GM20000 (cell line): ENCODE results near the gene MAP6.
A peak's percentile ranks its signal among the peaks of the same experiment; 100 is the strongest.
"Not testable (repeated sequence)": the region's sequence is repeated elsewhere in the genome, so short reads cannot be mapped to it uniquely, and the experiment has no call there.

ENCODE experiments used
- DNase-seq: peaks from one replicate; pipeline ENCODE4 v3.0.0; 2012; ENCODE audit warnings: low spot score
- CTCF ChIP-seq: IDR thresholded peaks from 2 replicates; pipeline ENCODE4 v1.5.1; 2012; ENCODE audit warnings: mild to moderate bottlenecking, control low read depth; ENCODE audit errors: extremely low read depth, missing control alignments

Gene MAP6

GRCh38 chr11:75589933-75590332 lies 78.9 kb downstream of the MAP6 start:
- TF ChIP-seq CTCF: no peak
- no peak for DNase-seq

DNA sequence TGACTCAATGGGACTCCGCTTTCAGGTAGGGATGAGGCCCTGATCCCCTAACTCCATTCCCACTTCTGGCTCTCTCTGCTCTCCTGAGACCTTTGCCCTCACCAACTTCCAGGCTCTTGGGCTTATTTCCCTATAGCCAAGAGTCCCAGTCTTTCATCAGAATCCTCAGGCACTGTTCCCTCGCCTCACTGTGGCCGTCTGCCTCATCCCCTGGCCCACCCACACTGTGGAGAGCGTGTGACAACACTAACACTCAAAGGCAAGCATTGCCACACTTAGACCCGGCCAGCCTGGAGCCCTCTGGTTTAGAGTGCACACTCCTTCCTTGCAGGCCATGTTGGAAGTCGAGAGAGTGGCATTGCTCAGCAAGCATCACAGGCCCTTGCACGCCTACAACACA lies 79.8 kb downstream of the MAP6 start:
- TF ChIP-seq CTCF: no peak
- no peak for DNase-seq

DNA sequence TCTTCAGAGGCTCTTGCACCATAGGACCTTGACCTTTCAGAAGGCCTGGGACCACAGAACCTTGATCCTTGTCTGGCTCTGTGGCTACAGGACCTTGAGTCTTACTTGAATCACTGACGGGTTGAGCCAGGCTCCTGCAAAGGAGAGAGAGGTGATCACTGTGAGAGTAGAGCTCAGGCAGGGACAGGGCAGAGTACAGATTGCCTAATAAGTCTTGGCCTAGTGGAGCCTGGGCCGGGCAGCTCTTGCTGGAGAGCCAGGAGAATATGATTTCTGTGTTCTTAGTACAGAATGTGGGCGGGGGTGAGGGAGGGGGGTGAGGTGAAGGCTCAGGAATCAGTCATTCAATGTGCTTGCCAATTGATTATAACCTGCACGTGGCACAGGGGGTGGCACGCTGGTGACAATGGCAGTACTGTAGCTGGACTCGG lies 80.8 kb downstream of the MAP6 start:
- no peak for TF ChIP-seq CTCF
- DNase-seq: no peak

DNA sequence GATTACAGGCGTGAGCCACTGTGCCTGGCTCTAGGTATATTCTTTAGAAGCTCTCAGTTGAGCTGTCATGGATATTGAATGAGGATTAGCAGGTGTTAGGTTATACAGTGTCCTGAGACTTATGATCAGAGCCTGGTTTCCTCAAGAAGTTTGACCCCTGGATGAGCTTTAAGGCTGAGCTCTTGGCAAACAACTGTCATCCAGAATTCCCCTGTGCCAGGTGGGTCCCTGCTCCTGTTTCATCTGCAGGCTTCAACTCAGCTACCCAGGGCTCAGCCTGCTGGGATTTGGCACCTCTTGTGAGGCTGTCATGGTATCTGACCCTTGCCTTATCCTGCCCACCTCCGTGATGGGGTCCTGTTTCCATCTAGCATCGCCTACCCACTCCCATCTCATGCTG lies 82.4 kb downstream of the MAP6 start:
- DNase-seq: no peak
- no peak for TF ChIP-seq CTCF

GRCh38 chr11:75585293-75585670 lies 83.6 kb downstream of the MAP6 start:
- no peak for DNase-seq
- TF ChIP-seq CTCF: no peak

DNA sequence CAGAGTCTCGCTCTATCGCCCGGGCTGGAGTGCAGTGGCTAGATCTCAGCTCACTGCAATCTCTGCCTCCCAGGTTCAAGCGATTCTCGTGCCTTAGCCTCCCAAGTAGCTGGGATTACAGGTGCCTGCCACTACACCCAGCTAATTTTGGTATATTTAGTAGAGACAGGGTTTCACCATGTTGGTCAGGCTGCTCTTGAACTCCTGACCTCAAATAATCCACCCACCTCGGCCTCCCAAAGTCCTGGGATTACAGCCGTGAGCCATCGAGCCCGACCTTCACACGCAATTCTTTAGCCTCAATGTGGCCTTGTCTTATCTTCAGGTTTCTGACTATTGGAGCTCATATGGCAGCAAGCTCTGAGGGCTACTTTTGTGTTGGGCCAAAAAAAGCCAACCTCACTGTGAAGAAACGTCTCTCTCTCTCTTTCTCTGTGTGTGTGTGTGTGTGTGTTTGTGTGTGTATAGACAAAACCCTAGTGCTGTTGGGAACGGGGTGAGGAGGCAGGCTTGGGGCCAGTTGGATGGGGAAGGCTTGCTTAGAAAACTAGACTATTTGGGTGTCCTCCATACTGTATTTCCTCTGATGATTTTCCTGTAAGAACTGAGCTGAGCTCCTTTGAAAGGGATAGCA lies 84.1 kb downstream of the MAP6 start:
- DNase-seq: not testable (repeated sequence)

GRCh38 chr11:75583718-75584658 lies 84.8 kb downstream of the MAP6 start:
- no peak for TF ChIP-seq CTCF
- DNase-seq: peak; percentile 66
